ENCODE data around the gene MYRFL. TPM values are rescaled to one million over a fixed set of nuclear protein-coding genes. Genes with fewer than 3 reads are reported as not detected.

Gene MYRFL
- polyA plus RNA-seq, 2 donors = 0.08 TPM; not detected in 1

- Histone ChIP-seq H3K9me3 (ENCODE audit: control insufficient read depth in 2 of 2, insufficient read depth in 1 of 2, low read depth in 1 of 2, low read length in 1 of 2) (no peaks in the 10 kb centered on the region), H3K27ac (ENCODE audit: low read depth in 2 of 2, low read length in 1 of 2) (no peak overlapping the region), H3K36me3 (ENCODE audit: control insufficient read depth in 2 of 2, insufficient read depth in 2 of 2, low read length in 1 of 2) (no peaks in the 10 kb centered on the region), H3K4me3 (ENCODE audit: low read depth in 1 of 2, low read length in 2 of 2) (no peak overlapping the region), H3K27me3 (ENCODE audit: control insufficient read depth in 1 of 2, insufficient read depth in 2 of 2, low read length in 2 of 2) (no peaks in the 10 kb centered on the region), H3K4me1 (ENCODE audit: control insufficient read depth in 2 of 2, insufficient read depth in 2 of 2, low read length in 1 of 2) (no peaks in the 10 kb centered on the region)
- WGBS, 2 donors = 86 to 95% methylated on average over 2 of the region's 2 CpGs
These were observed 93.3 kb downstream of the MYRFL start for GRCh38 chr12:69918287-69918686.

GRCh38 chr12:69919495-69919894 lies 94.5 kb downstream of the MYRFL start:
- Histone ChIP-seq H3K27ac (ENCODE audit: low read depth in 2 of 2, low read length in 1 of 2) (no peak overlapping the region), H3K36me3 (ENCODE audit: control insufficient read depth in 2 of 2, insufficient read depth in 2 of 2, low read length in 1 of 2) (no peaks in the 10 kb centered on the region), H3K4me1 (ENCODE audit: control insufficient read depth in 2 of 2, insufficient read depth in 2 of 2, low read length in 1 of 2) (no peaks in the 10 kb centered on the region), H3K4me3 (ENCODE audit: low read depth in 1 of 2, low read length in 2 of 2) (no peak overlapping the region), H3K27me3 (ENCODE audit: control insufficient read depth in 1 of 2, insufficient read depth in 2 of 2, low read length in 2 of 2) (no peaks in the 10 kb centered on the region), H3K9me3 (ENCODE audit: control insufficient read depth in 2 of 2, insufficient read depth in 1 of 2, low read depth in 1 of 2, low read length in 1 of 2) (no peaks in the 10 kb centered on the region)
- 37 to 47% methylated on average over 3 of the region's 3 CpGs for WGBS, 2 donors

GRCh38 chr12:69921831-69922230 lies 96.8 kb downstream of the MYRFL start:
- Histone ChIP-seq H3K36me3 (ENCODE audit: control insufficient read depth in 2 of 2, insufficient read depth in 2 of 2, low read length in 1 of 2) (no peaks in the 10 kb centered on the region), H3K27me3 (ENCODE audit: control insufficient read depth in 1 of 2, insufficient read depth in 2 of 2, low read length in 2 of 2) (no peaks in the 10 kb centered on the region), H3K4me1 (ENCODE audit: control insufficient read depth in 2 of 2, insufficient read depth in 2 of 2, low read length in 1 of 2) (no peaks in the 10 kb centered on the region), H3K4me3 (ENCODE audit: low read depth in 1 of 2, low read length in 2 of 2) (no peak overlapping the region), H3K27ac (ENCODE audit: low read depth in 2 of 2, low read length in 1 of 2) (no peak overlapping the region), H3K9me3 (ENCODE audit: control insufficient read depth in 2 of 2, insufficient read depth in 1 of 2, low read depth in 1 of 2, low read length in 1 of 2) (no peaks in the 10 kb centered on the region)
- 68 to 70% methylated on average over 4 of the region's 4 CpGs for WGBS, 2 donors

GRCh38 chr12:69922999-69923398 lies 98.0 kb downstream of the MYRFL start:
- Histone ChIP-seq H3K36me3 (ENCODE audit: control insufficient read depth in 2 of 2, insufficient read depth in 2 of 2, low read length in 1 of 2) (no peaks in the 10 kb centered on the region), H3K27ac (ENCODE audit: low read depth in 2 of 2, low read length in 1 of 2) (no peak overlapping the region), H3K27me3 (ENCODE audit: control insufficient read depth in 1 of 2, insufficient read depth in 2 of 2, low read length in 2 of 2) (no peaks in the 10 kb centered on the region), H3K4me3 (ENCODE audit: low read depth in 1 of 2, low read length in 2 of 2) (no peak overlapping the region), H3K4me1 (ENCODE audit: control insufficient read depth in 2 of 2, insufficient read depth in 2 of 2, low read length in 1 of 2) (no peaks in the 10 kb centered on the region), H3K9me3 (ENCODE audit: control insufficient read depth in 2 of 2, insufficient read depth in 1 of 2, low read depth in 1 of 2, low read length in 1 of 2) (no peaks in the 10 kb centered on the region)

- WGBS, 2 donors = 84 to 87% methylated on average over 2 of the region's 2 CpGs
- Histone ChIP-seq H3K27me3 (ENCODE audit: control insufficient read depth in 1 of 2, insufficient read depth in 2 of 2, low read length in 2 of 2) (no peaks in the 10 kb centered on the region), H3K27ac (ENCODE audit: low read depth in 2 of 2, low read length in 1 of 2) (no peak overlapping the region), H3K36me3 (ENCODE audit: control insufficient read depth in 2 of 2, insufficient read depth in 2 of 2, low read length in 1 of 2) (no peaks in the 10 kb centered on the region), H3K9me3 (ENCODE audit: control insufficient read depth in 2 of 2, insufficient read depth in 1 of 2, low read depth in 1 of 2, low read length in 1 of 2) (no peaks in the 10 kb centered on the region), H3K4me3 (ENCODE audit: low read depth in 1 of 2, low read length in 2 of 2) (no peak overlapping the region), H3K4me1 (ENCODE audit: control insufficient read depth in 2 of 2, insufficient read depth in 2 of 2, low read length in 1 of 2) (no peaks in the 10 kb centered on the region)
These were observed 100.3 kb downstream of the MYRFL start for GRCh38 chr12:69925291-69925690.

- H3K27ac ChIP-seq (ENCODE audit: low read depth in 2 of 2, low read length in 1 of 2) = no peak overlapping the region
- WGBS, 2 donors = 64 to 74% methylated on average over 4 of the region's 4 CpGs
- no peaks in the 10 kb centered on the region for H3K27me3 ChIP-seq (ENCODE audit: control insufficient read depth in 1 of 2, insufficient read depth in 2 of 2, low read length in 2 of 2)
- H3K4me3 ChIP-seq (ENCODE audit: low read depth in 1 of 2, low read length in 2 of 2) = no peak overlapping the region
- no peaks in the 10 kb centered on the region for H3K4me1 ChIP-seq (ENCODE audit: control insufficient read depth in 2 of 2, insufficient read depth in 2 of 2, low read length in 1 of 2)
- H3K9me3 ChIP-seq (ENCODE audit: control insufficient read depth in 2 of 2, insufficient read depth in 1 of 2, low read depth in 1 of 2, low read length in 1 of 2) = no peaks in the 10 kb centered on the region
- no peaks in the 10 kb centered on the region for H3K36me3 ChIP-seq (ENCODE audit: control insufficient read depth in 2 of 2, insufficient read depth in 2 of 2, low read length in 1 of 2)
These were observed 102.1 kb downstream of the MYRFL start for GRCh38 chr12:69927164-69927563.

- Histone ChIP-seq H3K4me3 (ENCODE audit: low read depth in 1 of 2, low read length in 2 of 2) (no peak overlapping the region), H3K4me1 (ENCODE audit: control insufficient read depth in 2 of 2, insufficient read depth in 2 of 2, low read length in 1 of 2) (no peaks in the 10 kb centered on the region), H3K9me3 (ENCODE audit: control insufficient read depth in 2 of 2, insufficient read depth in 1 of 2, low read depth in 1 of 2, low read length in 1 of 2) (no peaks in the 10 kb centered on the region), H3K27me3 (ENCODE audit: control insufficient read depth in 1 of 2, insufficient read depth in 2 of 2, low read length in 2 of 2) (no peaks in the 10 kb centered on the region), H3K36me3 (ENCODE audit: control insufficient read depth in 2 of 2, insufficient read depth in 2 of 2, low read length in 1 of 2) (no peaks in the 10 kb centered on the region), H3K27ac (ENCODE audit: low read depth in 2 of 2, low read length in 1 of 2) (no peak overlapping the region)
- WGBS, 2 donors = 56 to 69% methylated on average over 2 of the region's 2 CpGs
These were observed 104.1 kb downstream of the MYRFL start for GRCh38 chr12:69929125-69929524.

GRCh38 chr12:69929531-69929930 lies 104.5 kb downstream of the MYRFL start:
- Histone ChIP-seq H3K4me3 (ENCODE audit: low read depth in 1 of 2, low read length in 2 of 2) (no peak overlapping the region), H3K36me3 (ENCODE audit: control insufficient read depth in 2 of 2, insufficient read depth in 2 of 2, low read length in 1 of 2) (no peaks in the 10 kb centered on the region), H3K4me1 (ENCODE audit: control insufficient read depth in 2 of 2, insufficient read depth in 2 of 2, low read length in 1 of 2) (no peaks in the 10 kb centered on the region), H3K27me3 (ENCODE audit: control insufficient read depth in 1 of 2, insufficient read depth in 2 of 2, low read length in 2 of 2) (no peaks in the 10 kb centered on the region), H3K9me3 (ENCODE audit: control insufficient read depth in 2 of 2, insufficient read depth in 1 of 2, low read depth in 1 of 2, low read length in 1 of 2) (no peaks in the 10 kb centered on the region), H3K27ac (ENCODE audit: low read depth in 2 of 2, low read length in 1 of 2) (no peak overlapping the region)
- WGBS, 2 donors = 29 to 39% methylated on average over 3 of the region's 3 CpGs

GRCh38 chr12:69931569-69931968 lies 106.5 kb downstream of the MYRFL start:
- Histone ChIP-seq H3K36me3 (ENCODE audit: control insufficient read depth in 2 of 2, insufficient read depth in 2 of 2, low read length in 1 of 2) (no peaks in the 10 kb centered on the region), H3K9me3 (ENCODE audit: control insufficient read depth in 2 of 2, insufficient read depth in 1 of 2, low read depth in 1 of 2, low read length in 1 of 2) (no peaks in the 10 kb centered on the region), H3K27me3 (ENCODE audit: control insufficient read depth in 1 of 2, insufficient read depth in 2 of 2, low read length in 2 of 2) (no peaks in the 10 kb centered on the region), H3K27ac (ENCODE audit: low read depth in 2 of 2, low read length in 1 of 2) (no peak overlapping the region), H3K4me3 (ENCODE audit: low read depth in 1 of 2, low read length in 2 of 2) (no peak overlapping the region), H3K4me1 (ENCODE audit: control insufficient read depth in 2 of 2, insufficient read depth in 2 of 2, low read length in 1 of 2) (peaks cover 0 to 4% of the 10 kb centered on the region in 2 donors)
- 34 to 61% methylated on average over 2 of the region's 2 CpGs for WGBS, 2 donors

- 72 to 83% methylated on average over 2 of the region's 2 CpGs for WGBS, 2 donors
- Histone ChIP-seq H3K4me1 (ENCODE audit: control insufficient read depth in 2 of 2, insufficient read depth in 2 of 2, low read length in 1 of 2) (peaks cover 0 to 4% of the 10 kb centered on the region in 2 donors), H3K27me3 (ENCODE audit: control insufficient read depth in 1 of 2, insufficient read depth in 2 of 2, low read length in 2 of 2) (no peaks in the 10 kb centered on the region), H3K27ac (ENCODE audit: low read depth in 2 of 2, low read length in 1 of 2) (no peak overlapping the region), H3K9me3 (ENCODE audit: control insufficient read depth in 2 of 2, insufficient read depth in 1 of 2, low read depth in 1 of 2, low read length in 1 of 2) (no peaks in the 10 kb centered on the region), H3K4me3 (ENCODE audit: low read depth in 1 of 2, low read length in 2 of 2) (no peak overlapping the region), H3K36me3 (ENCODE audit: control insufficient read depth in 2 of 2, insufficient read depth in 2 of 2, low read length in 1 of 2) (no peaks in the 10 kb centered on the region)
These were observed 107.1 kb downstream of the MYRFL start for GRCh38 chr12:69932154-69932553.
